ENCODE measurements around the gene RPA1. TPM values are rescaled to one million over a fixed set of nuclear protein-coding genes. Genes with fewer than 3 reads are reported as not detected.

Gene RPA1
- total RNA-seq, 1 experiment from 2014 or later = 201 TPM

DNA sequence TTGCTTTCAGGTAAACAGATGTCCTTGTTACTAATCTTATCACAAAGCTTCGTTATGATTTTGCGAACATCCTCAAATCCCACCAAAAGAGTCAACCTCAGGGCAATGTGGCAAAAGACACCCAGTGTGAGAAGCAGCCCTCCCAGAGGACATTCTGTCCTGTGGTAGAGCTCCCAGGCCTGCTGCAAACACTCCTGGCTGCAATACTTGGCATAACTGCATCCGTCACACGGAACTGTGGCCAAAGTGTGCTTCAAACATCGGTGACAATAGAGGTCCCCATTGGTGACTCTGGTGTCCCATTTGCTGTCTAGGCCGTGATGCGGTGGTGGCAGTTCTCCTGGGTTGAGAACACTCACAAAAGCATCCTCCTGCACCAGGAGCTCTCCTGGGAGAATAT is 29.6 kb upstream of the RPA1 start:
- no peaks in the 10 kb centered on the region for H3K9me2 ChIP-seq (ENCODE audit: insufficient read depth)
- POLR2A ChIA-PET (ENCODE audit: unreplicated experiment) = no interaction called here

DNA sequence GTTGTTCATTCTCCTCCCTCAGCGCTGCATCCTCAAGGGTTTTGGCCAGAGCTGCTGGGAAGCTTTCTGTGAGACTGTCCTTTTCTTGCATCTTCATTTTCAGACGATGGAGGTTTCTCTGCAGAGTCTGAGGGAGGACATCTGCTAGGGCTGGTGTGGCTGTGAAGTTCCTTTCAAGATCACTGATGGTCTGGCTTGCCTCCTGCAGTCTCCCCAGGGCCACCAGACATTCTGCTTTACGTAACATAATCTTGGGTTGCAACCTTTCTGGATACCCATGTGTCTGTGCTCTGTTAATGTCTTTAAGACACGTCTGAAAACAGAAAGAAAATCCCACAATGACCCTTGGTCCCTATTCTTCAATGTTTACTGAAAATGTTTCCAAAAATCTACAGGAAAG is 29.1 kb upstream of the RPA1 start:
- no peaks in the 10 kb centered on the region for H3K9me2 ChIP-seq (ENCODE audit: insufficient read depth)
- no peaks in the 10 kb centered on the region for H3K4me1 ChIP-seq (replicated peaks; ENCODE audit: insufficient read depth)
- H3K4me3 ChIP-seq = no peak overlapping the region
- no peak for DNase-seq
- no peaks in the 10 kb centered on the region; the same call in 1 of the 2 replicates for H3K79me2 ChIP-seq (ENCODE audit: low read depth)
- POLR2A ChIA-PET (ENCODE audit: unreplicated experiment) = no interaction called here
- TF ChIP-seq, protein P1, sequence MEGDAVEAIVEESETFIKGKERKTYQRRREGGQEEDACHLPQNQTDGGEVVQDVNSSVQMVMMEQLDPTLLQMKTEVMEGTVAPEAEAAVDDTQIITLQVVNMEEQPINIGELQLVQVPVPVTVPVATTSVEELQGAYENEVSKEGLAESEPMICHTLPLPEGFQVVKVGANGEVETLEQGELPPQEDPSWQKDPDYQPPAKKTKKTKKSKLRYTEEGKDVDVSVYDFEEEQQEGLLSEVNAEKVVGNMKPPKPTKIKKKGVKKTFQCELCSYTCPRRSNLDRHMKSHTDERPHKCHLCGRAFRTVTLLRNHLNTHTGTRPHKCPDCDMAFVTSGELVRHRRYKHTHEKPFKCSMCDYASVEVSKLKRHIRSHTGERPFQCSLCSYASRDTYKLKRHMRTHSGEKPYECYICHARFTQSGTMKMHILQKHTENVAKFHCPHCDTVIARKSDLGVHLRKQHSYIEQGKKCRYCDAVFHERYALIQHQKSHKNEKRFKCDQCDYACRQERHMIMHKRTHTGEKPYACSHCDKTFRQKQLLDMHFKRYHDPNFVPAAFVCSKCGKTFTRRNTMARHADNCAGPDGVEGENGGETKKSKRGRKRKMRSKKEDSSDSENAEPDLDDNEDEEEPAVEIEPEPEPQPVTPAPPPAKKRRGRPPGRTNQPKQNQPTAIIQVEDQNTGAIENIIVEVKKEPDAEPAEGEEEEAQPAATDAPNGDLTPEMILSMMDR (conservative IDR thresholded peaks at IDR 0.05) = no peak
- no peak for TF ChIP-seq EZH2 (IDR thresholded peaks at IDR 0.05; ENCODE audit: low read depth)
- H3K36me3 ChIP-seq (ENCODE audit: low read depth) = 0 out of 2 replicates have a peak, but pooled peaks cover 4% of the 10 kb centered on the region
- intact Hi-C loops (cut with micrococcal nuclease; ENCODE audit: unreplicated experiment) = no loop called here
- H3K27ac ChIP-seq = no peak overlapping the region
- CTCF ChIA-PET = no interaction called here
- BruUV-seq (replicated peaks) = no TSS peak
- peaks cover 5% of the 10 kb centered on the region; the same call in 1 of the 2 replicates for H3F3A ChIP-seq (ENCODE audit: insufficient read depth, low read depth)
- peaks cover 7% of the 10 kb centered on the region; the same call in 1 of the 2 replicates for H4K20me1 ChIP-seq (ENCODE audit: insufficient read depth)
- no peak overlapping the region for H2AFZ ChIP-seq
- H3K9me3 ChIP-seq (ENCODE audit: insufficient read depth, low read depth) = no peaks in the 10 kb centered on the region
- H3K4me2 ChIP-seq = no peak overlapping the region
- no peaks in the 10 kb centered on the region for H3K27me3 ChIP-seq (ENCODE audit: insufficient read depth, low read depth)

More for the DNA sequence above, 29.6 kb upstream of the RPA1 start:
- TF ChIP-seq, protein P1 (conservative IDR thresholded peaks at IDR 0.05) = no peak
- TF ChIP-seq EZH2 (IDR thresholded peaks at IDR 0.05; ENCODE audit: low read depth) = no peak
- Histone ChIP-seq H2AFZ (no peak overlapping the region), H4K20me1 (ENCODE audit: insufficient read depth) (peaks cover 7% of the 10 kb centered on the region; the same call in 1 of the 2 replicates), H3K9me3 (ENCODE audit: insufficient read depth, low read depth) (no peaks in the 10 kb centered on the region), H3K79me2 (ENCODE audit: low read depth) (no peaks in the 10 kb centered on the region; the same call in 1 of the 2 replicates), H3K4me2 (no peak overlapping the region), H3K36me3 (ENCODE audit: low read depth) (0 out of 2 replicates have a peak, but pooled peaks cover 4% of the 10 kb centered on the region), H3K4me1 (replicated peaks; ENCODE audit: insufficient read depth) (no peaks in the 10 kb centered on the region), H3F3A (ENCODE audit: insufficient read depth, low read depth) (peaks cover 5% of the 10 kb centered on the region; the same call in 1 of the 2 replicates), H3K27ac (no peak overlapping the region), H3K4me3 (no peak overlapping the region), H3K27me3 (ENCODE audit: insufficient read depth, low read depth) (no peaks in the 10 kb centered on the region)
- no TSS peak for BruUV-seq (replicated peaks)
- CTCF ChIA-PET = no interaction called here
- DNase-seq = no peak
- intact Hi-C loops (cut with micrococcal nuclease; ENCODE audit: unreplicated experiment) = no loop called here

DNA sequence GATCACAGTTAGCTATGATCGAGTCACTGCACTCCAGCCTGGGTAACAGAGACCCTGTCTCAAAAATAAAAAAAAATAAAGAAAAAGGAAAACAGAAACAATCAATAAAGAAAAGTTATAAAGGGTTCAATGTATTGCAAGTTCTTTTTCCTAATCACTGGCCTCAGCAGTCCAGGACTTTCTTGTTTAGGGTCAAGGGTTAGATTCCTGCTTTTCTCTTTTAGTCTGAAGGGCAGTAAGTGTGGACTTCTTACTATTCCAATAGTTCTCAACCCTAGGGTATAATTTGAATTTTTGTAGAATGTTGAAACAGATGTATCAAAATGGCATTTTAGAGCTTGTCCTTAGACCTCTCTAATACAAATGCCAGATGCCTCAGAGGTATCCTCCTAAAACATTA is 27.4 kb upstream of the RPA1 start:
- no peak overlapping the region for H3K27ac ChIP-seq
- H3K4me2 ChIP-seq = no peak overlapping the region
- no peaks in the 10 kb centered on the region for H3K9me3 ChIP-seq (ENCODE audit: insufficient read depth, low read depth)
- no peak overlapping the region for H3K4me3 ChIP-seq
- no peak overlapping the region for H2AFZ ChIP-seq
- no peaks in the 10 kb centered on the region for H3K27me3 ChIP-seq (ENCODE audit: insufficient read depth, low read depth)
- H3K79me2 ChIP-seq (ENCODE audit: low read depth) = no peaks in the 10 kb centered on the region; the same call in 1 of the 2 replicates
- POLR2A ChIA-PET (ENCODE audit: unreplicated experiment) = no interaction called here
- 0 out of 2 replicates have a peak, but pooled peaks cover 4% of the 10 kb centered on the region for H3K36me3 ChIP-seq (ENCODE audit: low read depth)
- TF ChIP-seq, protein P1 (conservative IDR thresholded peaks at IDR 0.05) = no peak
- TF ChIP-seq EZH2 (IDR thresholded peaks at IDR 0.05; ENCODE audit: low read depth) = no peak
- H4K20me1 ChIP-seq (ENCODE audit: insufficient read depth) = peaks cover 8% of the 10 kb centered on the region; the same call in 1 of the 2 replicates
- no peak for DNase-seq
- no peaks in the 10 kb centered on the region for H3K4me1 ChIP-seq (replicated peaks; ENCODE audit: insufficient read depth)
- intact Hi-C loops (cut with micrococcal nuclease; ENCODE audit: unreplicated experiment) = no loop called here
- H3K9me2 ChIP-seq (ENCODE audit: insufficient read depth) = no peaks in the 10 kb centered on the region
- no TSS peak for BruUV-seq (replicated peaks)
- CTCF ChIA-PET = interaction anchor here (0.6 kb wide), 1 partner anchor 70 kb away, joined by 3 read pairs; no protein-coding TSS in a partner anchor
- peaks cover 5% of the 10 kb centered on the region; the same call in 1 of the 2 replicates for H3F3A ChIP-seq (ENCODE audit: insufficient read depth, low read depth)

Measured in PC-9 (cell line).